Endothelial cell (in vitro differentiated cells): ENCODE measurements around the gene ERG. TPM values are rescaled to one million over a fixed set of nuclear protein-coding genes. Genes with fewer than 3 reads are reported as not detected.

Experiments
- DNase-seq: peaks from one replicate; pipeline ENCODE4 v3.0.0; 2021; ENCODE audit warnings: low spot score
- H3K27ac Mint-ChIP-seq: one replicate; pipeline ENCODE4 v1.8.0; 2021; ENCODE audit warnings: mixed read lengths, inconsistent platforms; ENCODE audit not compliant: unreplicated experiment
- H3K27me3 Mint-ChIP-seq: one replicate; pipeline ENCODE4 v1.8.0; 2021; ENCODE audit warnings: mild to moderate bottlenecking, moderate library complexity, mixed read lengths, inconsistent platforms; ENCODE audit not compliant: unreplicated experiment
- H3K36me3 Mint-ChIP-seq: one replicate; pipeline ENCODE4 v1.8.0; 2021; ENCODE audit warnings: mild to moderate bottlenecking, low read depth, mixed read lengths, inconsistent platforms; ENCODE audit not compliant: unreplicated experiment
- H3K4me1 Mint-ChIP-seq: one replicate; pipeline ENCODE4 v1.8.0; 2021; ENCODE audit warnings: mild to moderate bottlenecking, mixed read lengths, inconsistent platforms; ENCODE audit not compliant: unreplicated experiment
- H3K4me3 Mint-ChIP-seq: one replicate; pipeline ENCODE4 v1.8.0; 2021; ENCODE audit warnings: mild to moderate bottlenecking, mixed read lengths, inconsistent platforms; ENCODE audit not compliant: unreplicated experiment
- H3K9me3 Mint-ChIP-seq: one replicate; pipeline ENCODE4 v1.8.0; 2021; ENCODE audit warnings: mixed read lengths, inconsistent platforms; ENCODE audit not compliant: unreplicated experiment
- total RNA-seq: library from RNA; stranded (reverse); fragmentation: NEBNext Ultra II Directional; extraction: Animal tissue kit (Norgen Biotek cat#: 25700); gene quantifications from one replicate; pipeline ENCODE4 v1.2.1, GENCODE V29; 2021; ENCODE audit not compliant: unreplicated experiment
- TF ChIP-seq, protein P1 (sequence below): fragments of 200-600 bp; sonication (generic); IDR thresholded peaks from one replicate; pipeline ENCODE4 v1.5.0; 2021; ENCODE audit warnings: antibody characterized with exemption; ENCODE audit not compliant: unreplicated experiment

ERG gene
- total RNA-seq, 1 donor from 2014 or later = 133 TPM

DNA sequence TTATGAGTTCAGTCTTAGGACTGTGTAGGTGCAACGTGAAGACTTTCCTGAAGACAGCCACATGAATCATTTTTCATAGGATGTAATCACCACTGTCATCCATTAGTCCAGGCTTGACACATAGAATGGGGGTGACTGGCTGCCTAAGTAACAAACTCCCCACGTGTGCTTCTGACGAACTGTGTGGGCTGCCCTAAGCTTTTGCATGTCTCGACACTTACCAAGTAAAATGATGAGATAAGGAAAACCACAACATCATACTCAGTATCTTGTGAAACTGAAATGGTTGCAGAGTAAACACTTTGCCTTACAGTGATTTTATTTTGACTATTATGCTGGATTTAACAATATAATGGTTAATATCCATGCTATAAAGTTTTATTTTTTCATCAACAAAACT lies 19.5 kb downstream of the ERG start:
- Mint-ChIP-seq H3K4me3 (no peak overlapping the region), H3K4me1 (peaks cover 73% of the 10 kb centered on the region), H3K36me3 (peaks cover 8% of the 10 kb centered on the region), H3K27ac (peak overlapping the region; percentile 98), H3K9me3 (no peaks in the 10 kb centered on the region), H3K27me3 (peaks cover 4% of the 10 kb centered on the region)
- no peak for DNase-seq
- TF ChIP-seq, protein P1, sequence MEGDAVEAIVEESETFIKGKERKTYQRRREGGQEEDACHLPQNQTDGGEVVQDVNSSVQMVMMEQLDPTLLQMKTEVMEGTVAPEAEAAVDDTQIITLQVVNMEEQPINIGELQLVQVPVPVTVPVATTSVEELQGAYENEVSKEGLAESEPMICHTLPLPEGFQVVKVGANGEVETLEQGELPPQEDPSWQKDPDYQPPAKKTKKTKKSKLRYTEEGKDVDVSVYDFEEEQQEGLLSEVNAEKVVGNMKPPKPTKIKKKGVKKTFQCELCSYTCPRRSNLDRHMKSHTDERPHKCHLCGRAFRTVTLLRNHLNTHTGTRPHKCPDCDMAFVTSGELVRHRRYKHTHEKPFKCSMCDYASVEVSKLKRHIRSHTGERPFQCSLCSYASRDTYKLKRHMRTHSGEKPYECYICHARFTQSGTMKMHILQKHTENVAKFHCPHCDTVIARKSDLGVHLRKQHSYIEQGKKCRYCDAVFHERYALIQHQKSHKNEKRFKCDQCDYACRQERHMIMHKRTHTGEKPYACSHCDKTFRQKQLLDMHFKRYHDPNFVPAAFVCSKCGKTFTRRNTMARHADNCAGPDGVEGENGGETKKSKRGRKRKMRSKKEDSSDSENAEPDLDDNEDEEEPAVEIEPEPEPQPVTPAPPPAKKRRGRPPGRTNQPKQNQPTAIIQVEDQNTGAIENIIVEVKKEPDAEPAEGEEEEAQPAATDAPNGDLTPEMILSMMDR = no peak

DNA sequence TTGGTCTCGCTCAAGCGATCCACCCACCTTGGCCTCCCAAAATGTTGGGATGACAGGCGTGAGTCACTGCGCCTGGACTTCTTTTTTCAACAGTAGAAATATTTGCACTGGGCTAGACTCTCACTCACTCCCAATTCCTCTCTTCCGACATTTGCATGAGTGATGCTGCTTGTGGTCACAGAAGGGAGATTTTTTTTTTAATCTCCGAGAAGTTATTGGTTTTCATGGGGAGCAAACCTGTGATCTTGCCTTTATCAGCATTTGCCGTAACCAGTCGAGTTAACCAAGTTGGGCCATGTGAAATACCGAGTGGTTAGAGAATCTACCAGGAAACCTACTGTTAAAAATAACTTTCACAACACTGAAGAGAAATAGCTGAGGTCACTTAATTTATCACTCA lies 21.1 kb downstream of the ERG start:
- Mint-ChIP-seq H3K27me3 (peaks cover 4% of the 10 kb centered on the region), H3K9me3 (no peaks in the 10 kb centered on the region), H3K4me1 (peaks cover 82% of the 10 kb centered on the region), H3K4me3 (peak overlapping the region; percentile 14), H3K27ac (peak overlapping the region; percentile 98), H3K36me3 (peaks cover 12% of the 10 kb centered on the region)
- no peak for DNase-seq
- TF ChIP-seq, protein P1 = no peak

DNA sequence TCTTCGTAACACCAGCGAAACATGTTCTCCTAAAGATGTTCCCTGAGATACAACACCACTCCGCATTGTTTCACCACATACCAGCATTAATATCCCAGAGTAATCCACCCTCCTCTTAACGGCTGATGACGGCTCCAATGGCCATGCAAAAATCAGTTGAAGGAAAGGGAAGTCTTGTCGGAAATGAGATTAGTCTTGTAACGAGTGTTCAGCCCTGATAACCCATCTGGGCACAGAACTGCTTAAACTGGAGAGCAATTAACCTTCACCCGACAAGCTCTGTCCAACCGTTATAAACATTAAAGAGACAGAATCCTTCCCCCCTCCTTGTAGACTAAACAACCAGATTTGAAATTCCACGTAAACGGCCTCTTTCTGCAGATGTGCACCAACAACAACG lies 21.9 kb downstream of the ERG start:
- TF ChIP-seq, protein P1 = no peak
- H3K27ac Mint-ChIP-seq = peak overlapping the region; percentile 98
- peaks cover 12% of the 10 kb centered on the region for H3K36me3 Mint-ChIP-seq
- H3K4me1 Mint-ChIP-seq = peaks cover 91% of the 10 kb centered on the region
- H3K9me3 Mint-ChIP-seq = no peaks in the 10 kb centered on the region
- DNase-seq = peak; percentile 72
- peak overlapping the region; percentile 14 for H3K4me3 Mint-ChIP-seq
- peaks cover 2% of the 10 kb centered on the region for H3K27me3 Mint-ChIP-seq

DNA sequence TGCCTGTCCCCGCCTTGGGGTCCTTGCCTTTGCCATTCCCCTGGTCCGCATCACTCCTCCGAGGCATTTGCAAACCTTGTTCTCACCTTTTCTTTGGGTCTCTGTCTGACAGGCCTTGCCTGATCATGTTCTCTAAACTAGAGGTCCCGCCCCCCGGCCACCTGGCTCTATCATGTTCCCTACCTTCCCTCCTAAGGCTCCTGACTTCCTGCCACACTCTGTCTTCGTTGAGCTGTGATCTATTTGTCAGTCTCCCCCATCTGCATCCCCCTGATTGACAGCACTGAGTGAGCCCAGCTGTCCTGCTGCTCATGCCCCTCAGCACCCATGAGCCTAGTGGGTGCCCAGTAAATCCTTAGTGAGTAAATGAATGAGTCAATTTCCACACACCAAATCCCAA lies 22.8 kb downstream of the ERG start:
- peak overlapping the region; percentile 98 for H3K27ac Mint-ChIP-seq
- peak overlapping the region; percentile 63 for H3K4me3 Mint-ChIP-seq

DNA sequence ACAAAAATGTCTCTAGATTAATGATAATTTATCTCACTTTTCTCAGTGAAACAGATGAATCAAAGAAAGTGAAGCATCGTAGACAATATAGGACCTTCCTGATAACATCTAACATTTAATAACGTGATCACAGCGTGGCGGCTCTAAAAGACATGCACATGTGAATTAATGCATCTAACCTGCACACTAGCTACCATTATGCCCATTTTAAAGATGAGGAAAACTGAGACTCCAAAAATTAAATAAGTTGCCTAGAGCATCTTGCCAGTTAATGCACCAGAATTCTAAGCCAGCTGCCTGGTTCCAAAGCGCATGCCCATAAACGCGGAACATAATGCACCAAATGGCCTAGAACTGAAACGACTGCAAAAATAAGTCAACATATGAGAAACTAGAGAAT lies 23.5 kb downstream of the ERG start:
- H3K36me3 Mint-ChIP-seq = peaks cover 12% of the 10 kb centered on the region
- DNase-seq = no peak
- H3K27ac Mint-ChIP-seq = peak overlapping the region; percentile 98
- peaks cover 91% of the 10 kb centered on the region for H3K4me1 Mint-ChIP-seq
- no peaks in the 10 kb centered on the region for H3K9me3 Mint-ChIP-seq
- TF ChIP-seq, protein P1 = no peak
- peak overlapping the region; percentile 15 for H3K4me3 Mint-ChIP-seq
- peaks cover 2% of the 10 kb centered on the region for H3K27me3 Mint-ChIP-seq

More for the DNA sequence above, 22.8 kb downstream of the ERG start:
- Mint-ChIP-seq H3K9me3 (no peaks in the 10 kb centered on the region), H3K36me3 (peaks cover 12% of the 10 kb centered on the region), H3K27me3 (peaks cover 2% of the 10 kb centered on the region), H3K4me1 (peaks cover 95% of the 10 kb centered on the region)
- TF ChIP-seq, protein P1 = no peak
- no peak for DNase-seq
